ENCODE measurements around the gene METTL26. TPM values are rescaled to one million over a fixed set of nuclear protein-coding genes. Genes with fewer than 3 reads are reported as not detected.
A peak's percentile ranks its signal among the peaks of the same experiment; 100 is the strongest.

The METTL26 gene
- total RNA-seq, 3 donors from 2014 or later, result 108 to 136 (median 130) TPM

DNA sequence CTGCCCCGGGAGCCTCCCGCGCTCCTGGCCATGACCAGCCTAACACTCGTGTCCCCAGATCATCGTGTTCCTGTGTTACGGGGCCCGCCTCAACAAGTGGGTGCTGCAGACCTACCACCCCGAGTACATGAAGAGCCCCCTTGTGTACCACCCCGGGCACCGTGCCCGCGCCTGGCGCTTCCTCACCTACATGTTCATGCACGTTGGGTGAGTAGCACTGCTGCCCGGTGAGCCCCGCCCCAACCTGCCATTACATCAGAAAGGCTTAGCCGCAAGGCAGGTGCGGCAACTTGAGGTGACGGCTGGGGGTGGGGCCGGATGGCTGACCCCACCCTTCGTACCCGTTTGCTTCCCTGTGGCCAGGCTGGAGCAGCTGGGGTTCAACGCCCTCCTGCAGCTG, 40.8 kb upstream of the METTL26 start:
- intact Hi-C loops (cut with DNase I; ENCODE audit: low total_unique reads), result no loop called here
- Histone ChIP-seq H3K36me3 (peaks cover 6% of the 10 kb centered on the region), H3K9me3 (no peaks in the 10 kb centered on the region), H3K27me3 (no peaks in the 10 kb centered on the region), H3K4me3 (peak overlapping the region in 2 of 3 donors; percentile 15 to 39), H3K27ac (no peak overlapping the region), H3K4me1 (peaks cover 9 to 20% of the 10 kb centered on the region in 2 donors)
- TF ChIP-seq, protein P1, sequence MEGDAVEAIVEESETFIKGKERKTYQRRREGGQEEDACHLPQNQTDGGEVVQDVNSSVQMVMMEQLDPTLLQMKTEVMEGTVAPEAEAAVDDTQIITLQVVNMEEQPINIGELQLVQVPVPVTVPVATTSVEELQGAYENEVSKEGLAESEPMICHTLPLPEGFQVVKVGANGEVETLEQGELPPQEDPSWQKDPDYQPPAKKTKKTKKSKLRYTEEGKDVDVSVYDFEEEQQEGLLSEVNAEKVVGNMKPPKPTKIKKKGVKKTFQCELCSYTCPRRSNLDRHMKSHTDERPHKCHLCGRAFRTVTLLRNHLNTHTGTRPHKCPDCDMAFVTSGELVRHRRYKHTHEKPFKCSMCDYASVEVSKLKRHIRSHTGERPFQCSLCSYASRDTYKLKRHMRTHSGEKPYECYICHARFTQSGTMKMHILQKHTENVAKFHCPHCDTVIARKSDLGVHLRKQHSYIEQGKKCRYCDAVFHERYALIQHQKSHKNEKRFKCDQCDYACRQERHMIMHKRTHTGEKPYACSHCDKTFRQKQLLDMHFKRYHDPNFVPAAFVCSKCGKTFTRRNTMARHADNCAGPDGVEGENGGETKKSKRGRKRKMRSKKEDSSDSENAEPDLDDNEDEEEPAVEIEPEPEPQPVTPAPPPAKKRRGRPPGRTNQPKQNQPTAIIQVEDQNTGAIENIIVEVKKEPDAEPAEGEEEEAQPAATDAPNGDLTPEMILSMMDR (IDR thresholded peaks at IDR 0.05), result no peak
- TF ChIP-seq POLR2A (IDR thresholded peaks at IDR 0.05), result no peak
- TF ChIP-seq POLR2AphosphoS5 (IDR thresholded peaks at IDR 0.05), result no peak
- peak in 1 of 2 donors; percentile 74 for DNase-seq (ENCODE audit: low spot score in 2 of 2)

DNA sequence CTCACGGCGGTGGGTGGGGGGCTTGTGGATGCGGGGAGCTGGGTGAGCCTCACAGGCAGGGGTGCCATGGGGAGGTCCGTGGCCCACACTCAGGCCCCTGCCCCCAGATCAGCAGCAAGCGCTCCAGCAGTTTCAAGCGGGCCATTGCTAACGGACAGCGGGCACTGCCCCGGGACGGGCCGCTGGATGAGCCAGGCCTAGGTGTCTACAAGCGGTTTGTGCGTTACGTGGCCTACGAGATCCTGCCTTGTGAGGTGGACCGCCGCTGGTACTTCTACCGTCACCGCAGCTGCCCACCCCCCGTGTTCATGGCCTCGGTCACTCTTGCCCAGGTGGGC, 40.4 kb upstream of the METTL26 start:
- peaks cover 6% of the 10 kb centered on the region for H3K36me3 ChIP-seq
- H3K27me3 ChIP-seq, result no peaks in the 10 kb centered on the region
- H3K4me3 ChIP-seq, result peak overlapping the region in 1 of 3 donors; percentile 39
- H3K4me1 ChIP-seq, result peaks cover 7 to 16% of the 10 kb centered on the region in 2 donors
- no peaks in the 10 kb centered on the region for H3K9me3 ChIP-seq
- no peak for DNase-seq (ENCODE audit: low spot score in 2 of 2)
- no peak for TF ChIP-seq POLR2A (IDR thresholded peaks at IDR 0.05)
- TF ChIP-seq, protein P1 (IDR thresholded peaks at IDR 0.05), result no peak
- no peak for TF ChIP-seq POLR2AphosphoS5 (IDR thresholded peaks at IDR 0.05)
- intact Hi-C loops (cut with DNase I; ENCODE audit: low total_unique reads), result no loop called here
- H3K27ac ChIP-seq, result no peak overlapping the region

DNA sequence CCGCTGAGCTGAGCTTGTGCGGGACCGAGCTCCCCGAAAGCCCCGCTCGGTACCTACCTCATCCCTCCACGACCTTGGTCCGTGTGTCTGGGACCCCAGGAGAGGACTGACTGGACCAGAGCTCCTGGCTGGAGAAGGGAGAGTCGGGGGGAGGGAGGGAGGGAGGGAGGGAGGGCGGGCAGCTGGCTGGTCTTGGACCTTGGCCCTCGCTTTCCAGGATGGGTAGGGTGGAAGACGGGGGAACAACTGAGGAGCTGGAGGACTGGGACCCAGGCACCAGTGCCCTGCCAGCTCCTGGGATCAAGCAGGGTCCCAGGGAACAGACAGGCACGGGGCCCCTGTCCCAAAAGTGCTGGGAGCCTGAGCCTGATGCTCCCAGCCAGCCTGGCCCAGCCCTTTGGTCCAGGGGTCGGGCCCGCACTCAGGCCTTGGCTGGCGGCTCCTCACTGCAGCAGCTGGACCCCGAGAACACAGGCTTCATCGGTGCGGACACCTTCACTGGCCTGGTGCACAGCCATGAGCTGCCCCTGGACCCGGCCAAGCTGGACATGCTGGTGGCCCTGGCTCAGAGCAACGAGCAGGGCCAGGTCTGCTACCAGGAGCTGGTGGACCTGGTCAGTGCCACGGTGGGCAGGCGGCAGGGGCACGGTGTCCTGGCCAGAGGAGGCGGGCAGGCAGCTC, 39.9 kb upstream of the METTL26 start:
- no peak for DNase-seq (ENCODE audit: low spot score in 2 of 2)
- Histone ChIP-seq H3K27me3 (no peaks in the 10 kb centered on the region), H3K36me3 (peaks cover 6% of the 10 kb centered on the region), H3K9me3 (no peaks in the 10 kb centered on the region), H3K27ac (peak overlapping the region in 1 of 2 donors; percentile 7), H3K4me3 (peak overlapping the region; percentile 25 to 67 (median 33)), H3K4me1 (peaks cover 2 to 11% of the 10 kb centered on the region in 2 donors)
- no peak for TF ChIP-seq POLR2AphosphoS5 (IDR thresholded peaks at IDR 0.05)
- TF ChIP-seq, protein P1 (IDR thresholded peaks at IDR 0.05), result no peak
- no peak for TF ChIP-seq POLR2A (IDR thresholded peaks at IDR 0.05)
- intact Hi-C loops (cut with DNase I; ENCODE audit: low total_unique reads), result no loop called here

DNA sequence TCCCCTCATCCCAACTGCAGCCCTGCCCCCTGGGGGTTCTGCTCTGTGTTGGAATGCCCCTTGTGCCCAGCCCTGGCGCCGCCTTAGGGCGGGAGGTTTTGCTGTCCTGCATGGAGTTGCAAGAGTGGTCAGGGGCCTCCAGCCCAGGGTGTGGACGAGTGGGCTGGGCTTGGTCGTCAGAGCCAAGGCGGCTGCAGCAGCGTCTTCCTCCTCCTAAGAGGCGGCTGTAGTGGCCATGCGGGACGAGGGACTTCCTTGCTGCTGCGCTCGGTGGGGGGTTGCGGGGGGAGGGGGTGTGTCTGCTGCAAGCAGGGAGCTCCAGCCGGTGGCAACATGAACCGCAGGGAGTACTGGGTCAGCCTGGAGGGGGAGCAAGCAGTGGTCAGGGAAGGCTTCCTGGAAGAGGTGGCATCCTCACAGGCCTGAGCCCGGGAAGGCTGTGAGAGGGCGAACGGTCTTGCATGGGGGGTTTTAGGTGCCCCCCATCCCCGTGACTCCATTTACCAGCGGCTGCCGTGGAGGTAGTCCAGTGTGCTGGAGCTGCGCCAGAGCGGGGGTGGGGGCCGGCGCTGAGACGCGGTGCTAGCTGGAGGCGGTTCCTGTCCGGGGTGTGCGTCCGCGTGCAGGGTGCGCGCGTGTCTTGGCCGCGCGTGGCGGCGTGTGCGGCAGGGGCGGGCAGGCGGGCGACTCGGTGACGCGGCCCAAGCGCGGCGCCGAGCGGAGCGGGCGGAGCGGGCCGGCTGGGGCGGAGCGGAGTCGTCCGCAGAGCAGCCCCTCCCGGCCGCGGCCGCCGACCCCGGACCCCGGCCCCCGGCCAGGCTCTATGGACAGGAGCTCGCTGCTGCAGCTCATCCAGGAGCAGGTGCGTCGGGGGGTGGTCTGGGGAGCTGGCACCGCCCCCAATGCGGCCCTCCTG, 39.1 kb upstream of the METTL26 start, which contains the start of gene RHBDL1:
Gene RHBDL1, plus strand, starts transcription at position 704 of the 916 bp plus-strand sequence. Its CDS starts 120 bp downstream, at position 824.
- no peak for DNase-seq (ENCODE audit: low spot score in 2 of 2)
- no peaks in the 10 kb centered on the region for H3K9me3 ChIP-seq
- H3K27ac ChIP-seq, result peak within 1 kb of the TSS in 1 of 2 donors; percentile 7
- H3K27me3 ChIP-seq, result no peaks in the 10 kb centered on the region
- peaks cover 0 to 9% of the 10 kb centered on the region in 2 donors for H3K4me1 ChIP-seq
- H3K36me3 ChIP-seq, result peaks cover 7% of the 10 kb centered on the region
- TF ChIP-seq POLR2A (IDR thresholded peaks at IDR 0.05), result no peak
- no peak for TF ChIP-seq POLR2AphosphoS5 (IDR thresholded peaks at IDR 0.05)
- TF ChIP-seq, protein P1 (IDR thresholded peaks at IDR 0.05), result no peak
- intact Hi-C loops (cut with DNase I; ENCODE audit: low total_unique reads), result no loop called here
- peak within 1 kb of the TSS; percentile 25 to 67 (median 33) for H3K4me3 ChIP-seq

Data from breast epithelium (tissue), 4 donors.